Sigmoid colon (tissue), 7 donors: ENCODE results near the gene SRSF5. TPM values are rescaled to one million over a fixed set of nuclear protein-coding genes. Genes with fewer than 3 reads are reported as not detected.
A peak's percentile ranks its signal among the peaks of the same experiment; 100 is the strongest.

Experiments
- DNase-seq: peaks from one replicate; pipeline ENCODE4 v3.0.0-alpha.2; 2019
- H3K27ac ChIP-seq, 4 donors: fragments of 200-600 bp; sonication (generic); one replicate each; pipeline ENCODE4 v1.5.1; 2016 to 2019; ENCODE audit warnings: mild to moderate bottlenecking in 1 of 4
- H3K27me3 ChIP-seq, 3 donors: fragments of 200-600 bp; sonication (generic); one replicate each; pipeline ENCODE4 v1.5.1; 2019; ENCODE audit warnings: mild to moderate bottlenecking in 1 of 3
- H3K36me3 ChIP-seq, 4 donors: fragments of 200-600 bp; sonication (generic); one replicate each; pipeline ENCODE4 v1.5.1; 2016 to 2019
- H3K4me1 ChIP-seq, 4 donors: fragments of 200-600 bp; sonication (generic); one replicate each; pipeline ENCODE4 v1.5.1; 2017 to 2019
- H3K4me3 ChIP-seq, 4 donors: fragments of 200-600 bp; sonication (generic); one replicate each; pipeline ENCODE4 v1.5.1; 2017 to 2019; ENCODE audit warnings: mild to moderate bottlenecking in 2 of 4, moderate library complexity in 1 of 4
- H3K9me3 ChIP-seq, 4 donors: fragments of 200-600 bp in 3 of 4; sonication (generic) in 3 of 4; one replicate each; pipeline versions ENCODE4 v1.5.1 to v1.6.1; 2013 to 2019
- CTCF ChIP-seq, 4 experiments: fragments of 450-650 bp in 3 of 4; fragments of 200-600 bp in 1 of 4; IDR thresholded peaks; one replicate each; pipeline ENCODE4 v1.5.1; 2016 to 2019; ENCODE audit warnings: antibody characterized with exemption in 4 of 4, mild to moderate bottlenecking in 3 of 4, moderate library complexity in 2 of 4
- EP300 ChIP-seq, 4 donors: sonication (generic); formaldehyde crosslinking; IDR thresholded peaks; one replicate each; pipeline ENCODE4 v1.6.1; 2017; ENCODE audit warnings: antibody characterized with exemption in 4 of 4
- POLR2A ChIP-seq, 2 donors: fragments of 450-650 bp; IDR thresholded peaks; one replicate each; pipeline ENCODE4 v1.6.1; 2016; ENCODE audit warnings: antibody characterized with exemption in 2 of 2, mild to moderate bottlenecking in 2 of 2, moderate library complexity in 2 of 2
- POLR2AphosphoS5 ChIP-seq, 4 donors: sonication (generic); formaldehyde crosslinking; IDR thresholded peaks; one replicate each; pipeline ENCODE4 v1.6.1; 2017; ENCODE audit warnings: antibody characterized with exemption in 4 of 4
- WGBS, 2 donors: extraction: QIAGEN DNeasy Blood & Tissue Kit; methylation state at CpG; one replicate each; pipeline ENCODE4 v1.1.7; 2013; 5-methylcytosine and 5-hydroxymethylcytosine counted together
- intact Hi-C: fragments of 100-400 bp; cut with DNase I; formaldehyde crosslinking; loops from one replicate; pipeline ENCODE4 v1.15.1; 2023
- polyA plus RNA-seq, 3 donors: library from polyadenylated mRNA; stranded (reverse); fragments of 200-250 nt; gene quantifications; one replicate each; pipeline ENCODE4 v1.2.3, GENCODE V29; 2013
- total RNA-seq, 4 donors: library from RNA; depleted of rRNA; stranded (reverse); fragments of >200 nt; gene quantifications; one replicate each; pipeline ENCODE4 v1.1.0, GENCODE V29; 2016
- donor health status: healthy with polysubstance abuse.
- donor health status: Bipolar disorder and iron deficiency.
- donor health status: healthy.

Gene SRSF5
- total and polyA plus RNA-seq, 7 donors = 211 to 366 (median 288) TPM

DNA sequence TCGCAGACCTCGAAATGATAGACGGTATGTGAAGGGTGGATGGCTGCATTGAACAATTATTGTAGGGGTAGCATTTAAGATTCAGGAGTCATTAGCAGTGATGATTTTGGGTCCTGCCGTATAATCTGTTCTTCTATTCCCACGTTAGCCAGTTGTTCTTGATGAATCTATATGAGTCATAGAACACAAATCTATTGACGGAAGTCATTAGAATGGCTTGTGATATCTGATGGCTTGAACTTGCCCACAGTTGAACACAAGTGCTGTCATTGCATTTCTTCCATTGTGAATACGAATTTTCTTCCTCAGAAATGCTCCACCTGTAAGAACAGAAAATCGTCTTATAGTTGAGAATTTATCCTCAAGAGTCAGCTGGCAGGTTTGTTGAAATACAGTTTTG is 1.9 kb downstream of the SRSF5 start:
- TF ChIP-seq POLR2AphosphoS5 (IDR thresholded peaks at IDR 0.05) = no peak
- no peak for TF ChIP-seq CTCF (IDR thresholded peaks at IDR 0.05)
- 83 to 88% methylated on average over 8 of the region's 8 CpGs for WGBS, 2 donors
- peak overlapping the region in 3 of 4 donors; percentile 72 to 93 (median 89) for H3K4me3 ChIP-seq
- H3K27ac ChIP-seq = peak overlapping the region in 1 of 4 donors; percentile 98
- intact Hi-C loops = loop anchor here (10.0 kb wide), 1 partner anchor 524 kb away; no protein-coding TSS in a partner anchor
- H3K27me3 ChIP-seq = no peaks in the 10 kb centered on the region
- peaks cover 0 to 54% (median 45%) of the 10 kb centered on the region in 4 donors for H3K4me1 ChIP-seq
- peaks cover 26 to 62% (median 55%) of the 10 kb centered on the region in 4 donors for H3K36me3 ChIP-seq
- no peak for DNase-seq
- H3K9me3 ChIP-seq = no peaks in the 10 kb centered on the region

- DNase-seq = no peak
- 94 to 95% methylated on average over 22 of the region's 22 CpGs for WGBS, 2 donors
- Histone ChIP-seq H3K4me1 (peaks cover 0 to 54% (median 45%) of the 10 kb centered on the region in 4 donors), H3K9me3 (no peaks in the 10 kb centered on the region), H3K4me3 (peak overlapping the region in 1 of 4 donors; percentile 93), H3K27me3 (no peaks in the 10 kb centered on the region), H3K36me3 (peaks cover 26 to 69% (median 58%) of the 10 kb centered on the region in 4 donors), H3K27ac (no peak overlapping the region)
- intact Hi-C loops = loop anchor here (10.0 kb wide), 1 partner anchor 525 kb away; no protein-coding TSS in a partner anchor
- no peak for TF ChIP-seq CTCF (IDR thresholded peaks at IDR 0.05)
- TF ChIP-seq POLR2A (IDR thresholded peaks at IDR 0.05) = no peak
- TF ChIP-seq POLR2AphosphoS5 (IDR thresholded peaks at IDR 0.05) = no peak
- TF ChIP-seq EP300 (IDR thresholded peaks at IDR 0.05) = no peak
Measured at GRCh38 chr14:69769623-69770022, 2.7 kb downstream of the SRSF5 start.

GRCh38 chr14:69770559-69770958 is 3.6 kb downstream of the SRSF5 start:
- WGBS, 2 donors = 78 to 91% methylated on average over 3 of the region's 3 CpGs
- H3K27ac ChIP-seq = no peak overlapping the region
- peaks cover 0 to 56% (median 46%) of the 10 kb centered on the region in 4 donors for H3K4me1 ChIP-seq
- no peak overlapping the region for H3K4me3 ChIP-seq
- DNase-seq = no peak
- no peaks in the 10 kb centered on the region for H3K9me3 ChIP-seq
- no peak for TF ChIP-seq POLR2A (IDR thresholded peaks at IDR 0.05)
- TF ChIP-seq CTCF (IDR thresholded peaks at IDR 0.05) = no peak
- TF ChIP-seq POLR2AphosphoS5 (IDR thresholded peaks at IDR 0.05) = no peak
- no peak for TF ChIP-seq EP300 (IDR thresholded peaks at IDR 0.05)
- peaks cover 26 to 79% (median 65%) of the 10 kb centered on the region in 4 donors for H3K36me3 ChIP-seq
- intact Hi-C loops = no loop called here
- no peaks in the 10 kb centered on the region for H3K27me3 ChIP-seq

- Histone ChIP-seq H3K9me3 (no peaks in the 10 kb centered on the region), H3K4me1 (peaks cover 0 to 59% (median 48%) of the 10 kb centered on the region in 4 donors)
- intact Hi-C loops = no loop called here
Measured at GRCh38 chr14:69771136-69771535, 4.2 kb downstream of the SRSF5 start.

More at GRCh38 chr14:69771136-69771535, 4.2 kb downstream of the SRSF5 start:
- H3K36me3 ChIP-seq = peaks cover 26 to 84% (median 67%) of the 10 kb centered on the region in 4 donors
- no peaks in the 10 kb centered on the region for H3K27me3 ChIP-seq
- WGBS, 2 donors = 86 to 95% methylated on average over 16 of the region's 16 CpGs
- TF ChIP-seq CTCF (IDR thresholded peaks at IDR 0.05) (no peak), EP300 (IDR thresholded peaks at IDR 0.05) (no peak), POLR2AphosphoS5 (IDR thresholded peaks at IDR 0.05) (no peak), POLR2A (IDR thresholded peaks at IDR 0.05) (no peak)
- no peak overlapping the region for H3K4me3 ChIP-seq
- H3K27ac ChIP-seq = no peak overlapping the region
- no peak for DNase-seq
